B cell (primary cell): ENCODE measurements around the gene EBLN2. TPM values are rescaled to one million over a fixed set of nuclear protein-coding genes. Genes with fewer than 3 reads are reported as not detected.

Source experiments
- ATAC-seq: fragments of 200-7000 bp; cut with Tn5 transposase; one replicate; pipeline ENCODE4 v1.10.0; 2021; ENCODE audit warnings: low read depth, mild to moderate bottlenecking, moderate number of reproducible peaks, moderate library complexity
- CTCF ChIA-PET: fragments of 350-600 bp; sonication (Branson Sonifier 250); formaldehyde crosslinking; loops from one replicate; lab custom pipeline; 2021; ENCODE audit warnings: antibody characterized with exemption, inconsistent platforms; lab: Charles Lee
- POLR2A ChIA-PET: fragments of 350-600 bp; sonication (Branson Sonifier 250); formaldehyde crosslinking; loops from one replicate; lab custom pipeline; 2021; ENCODE audit warnings: antibody characterized with exemption; lab: Charles Lee
- DNase-seq: peaks from one replicate; pipeline ENCODE4 v3.0.0; 2013
- H2AFZ ChIP-seq: 2 replicates; pipeline ENCODE4 v1.6.1; 2012; ENCODE audit warnings: mild to moderate bottlenecking, low read depth, low read length; ENCODE audit not compliant: insufficient read depth, poor library complexity, severe bottlenecking
- H3K27ac ChIP-seq, 2 donors: 1 replicate in 1 of 2; 2 replicates in 1 of 2; pipeline ENCODE4 v1.5.1; 2012 to 2013; ENCODE audit warnings: low read length in 2 of 2, mild to moderate bottlenecking in 2 of 2, moderate library complexity in 1 of 2
- H3K27me3 ChIP-seq, 4 experiments: fragments of 200-600 bp in 1 of 4; sonication (generic) in 1 of 4; replicated peaks in 1 of 4; 1 replicate in 2 of 4; 2 replicates in 2 of 4; pipeline versions ENCODE4 v1.6.1 to v1.7.0; 2013 to 2016; ENCODE audit warnings: low read length in 3 of 4, mild to moderate bottlenecking in 2 of 4, mixed read lengths in 1 of 4, moderate library complexity in 1 of 4; ENCODE audit not compliant: insufficient read depth in 4 of 4, control insufficient read depth in 3 of 4; ENCODE audit errors: control extremely low read depth in 1 of 4
- H3K36me3 ChIP-seq, 2 experiments: replicated peaks in 1 of 2; 1 replicate in 1 of 2; 2 replicates in 1 of 2; pipeline versions ENCODE4 v1.6.1 to v1.7.1; 2013; ENCODE audit warnings: low read length in 1 of 2; ENCODE audit not compliant: insufficient read depth in 2 of 2, control insufficient read depth in 1 of 2; ENCODE audit errors: control extremely low read depth in 1 of 2, extremely low read depth in 1 of 2
- H3K4me1 ChIP-seq, 2 donors: fragments of 200-600 bp in 1 of 2; sonication (generic) in 1 of 2; 1 replicate in 1 of 2; 2 replicates in 1 of 2; pipeline versions ENCODE4 v1.5.1 to v1.6.1; 2013 to 2017; ENCODE audit warnings: low read length in 2 of 2; ENCODE audit not compliant: control insufficient read depth in 2 of 2, insufficient read depth in 2 of 2
- H3K4me2 ChIP-seq: replicated peaks from 2 replicates; pipeline ENCODE3; 2012; ENCODE audit warnings: mild to moderate bottlenecking, low read depth, low read length; ENCODE audit not compliant: poor library complexity, severe bottlenecking
- H3K4me3 ChIP-seq, 5 experiments: fragments of 200-600 bp in 1 of 5; sonication (generic) in 1 of 5; 1 replicate in 3 of 5; 2 replicates in 2 of 5; pipeline versions ENCODE4 v1.5.1 to v1.7.0; 2011 to 2016; ENCODE audit warnings: low read length in 4 of 5, mild to moderate bottlenecking in 4 of 5, low read depth in 2 of 5, control low read depth in 1 of 5, moderate library complexity in 1 of 5; ENCODE audit not compliant: insufficient read depth in 1 of 5; ENCODE audit errors: control extremely low read depth in 1 of 5, extremely low read depth in 1 of 5
- H3K79me2 ChIP-seq: fragments of 200-600 bp; sonication (generic); one replicate; pipeline ENCODE4 v1.6.0; 2016; ENCODE audit warnings: low read length; ENCODE audit not compliant: control insufficient read depth, insufficient read depth
- H3K9ac ChIP-seq: fragments of 200-600 bp; sonication (generic); 2 replicates; pipeline ENCODE4 v1.6.1; 2017; ENCODE audit warnings: mild to moderate bottlenecking, low read length, moderate library complexity
- H3K9me3 ChIP-seq, 3 donors: one replicate each; pipeline versions ENCODE4 v1.6.1 to v1.7.1; 2013; ENCODE audit warnings: low read length in 2 of 3; ENCODE audit not compliant: control insufficient read depth in 2 of 3, insufficient read depth in 1 of 3; ENCODE audit errors: control extremely low read depth in 1 of 3
- H4K20me1 ChIP-seq: 2 replicates; pipeline ENCODE4 v1.6.0; 2012; ENCODE audit warnings: mild to moderate bottlenecking, low read length; ENCODE audit not compliant: insufficient read depth, control insufficient read depth, poor library complexity, severe bottlenecking
- H3K27ac Mint-ChIP-seq: one replicate; pipeline ENCODE4 v1.8.0; 2021; ENCODE audit warnings: mixed read lengths
- H3K27me3 Mint-ChIP-seq: one replicate; pipeline ENCODE4 v1.8.0; 2021; ENCODE audit warnings: mixed read lengths
- H3K4me1 Mint-ChIP-seq: one replicate; pipeline ENCODE4 v1.8.0; 2021; ENCODE audit warnings: mixed read lengths
- H3K4me3 Mint-ChIP-seq: one replicate; pipeline ENCODE4 v1.8.0; 2021; ENCODE audit warnings: mixed read lengths
- H3K9me3 Mint-ChIP-seq: one replicate; pipeline ENCODE4 v1.8.0; 2022; ENCODE audit warnings: mixed read lengths; ENCODE audit not compliant: insufficient read depth
- EZH2 ChIP-seq: IDR thresholded peaks from 2 replicates; pipeline ENCODE4 v1.6.1; 2012; ENCODE audit warnings: borderline replicate concordance, low read depth, mild to moderate bottlenecking, moderate library complexity, low read length; ENCODE audit not compliant: insufficient read depth, poor library complexity, severe bottlenecking
- WGBS: methylation state at CpG from one replicate; pipeline ENCODE4 v1.1.5; 2013; ENCODE audit warnings: missing lambda C conversion rate; ENCODE audit not compliant: insufficient coverage; 5-methylcytosine and 5-hydroxymethylcytosine counted together
- intact Hi-C: fragments of 100-400 bp; cut with micrococcal nuclease; formaldehyde crosslinking; loops from one replicate; pipeline ENCODE4 v1.10.0; 2022
- polyA plus RNA-seq: library from polyadenylated mRNA; depleted of rRNA; stranded (reverse); fragments of >200 nt; gene quantifications from 2 replicates; pipeline ENCODE4 v1.2.3, GENCODE V29; 2012
- total RNA-seq, 2 donors: library from RNA; stranded (reverse); fragments of 120-200 nt in 1 of 2; gene quantifications; 1 replicate in 1 of 2; 2 replicates in 1 of 2; pipeline versions ENCODE4 v1.2.3 to v1.2.4, GENCODE V29; 2013 to 2022
- TF ChIP-seq, protein P1 (sequence below): fragments of 200-600 bp; IDR thresholded peaks from one replicate; pipeline ENCODE4 v1.8.0; 2022; ENCODE audit warnings: antibody characterized with exemption, mild to moderate bottlenecking

EBLN2 gene
- total and polyA plus RNA-seq, 2 donors (not counting 1 experiment from before 2014, with no cell fraction given), result 4.5 to 10.2 TPM

- Histone ChIP-seq H3K4me1 (peaks cover 5 to 6% of the 10 kb centered on the region in 2 donors), H3K79me2 (peaks cover 98% of the 10 kb centered on the region), H3K27ac (no peak overlapping the region), H3K27me3 (no peaks in the 10 kb centered on the region), H3K36me3 (peaks cover 0 to 9% of the 10 kb centered on the region in 2 experiments), H2AFZ (no peak overlapping the region), H3K9ac (no peak overlapping the region), H3K4me2 (no peak overlapping the region), H4K20me1 (peaks cover 84% of the 10 kb centered on the region), H3K4me3 (no peak overlapping the region), H3K9me3 (no peaks in the 10 kb centered on the region)
- ATAC-seq (no peak), DNase-seq (no peak)
- ChIA-PET POLR2A (no interaction called here), CTCF (no interaction called here)
- intact Hi-C loops, result no loop called here
- H3K27me3 Mint-ChIP-seq, result no peaks in the 10 kb centered on the region
- H3K27ac Mint-ChIP-seq, result no peak overlapping the region
- no peak overlapping the region for H3K4me3 Mint-ChIP-seq
- TF ChIP-seq EZH2, result no peak
- TF ChIP-seq, protein P1, sequence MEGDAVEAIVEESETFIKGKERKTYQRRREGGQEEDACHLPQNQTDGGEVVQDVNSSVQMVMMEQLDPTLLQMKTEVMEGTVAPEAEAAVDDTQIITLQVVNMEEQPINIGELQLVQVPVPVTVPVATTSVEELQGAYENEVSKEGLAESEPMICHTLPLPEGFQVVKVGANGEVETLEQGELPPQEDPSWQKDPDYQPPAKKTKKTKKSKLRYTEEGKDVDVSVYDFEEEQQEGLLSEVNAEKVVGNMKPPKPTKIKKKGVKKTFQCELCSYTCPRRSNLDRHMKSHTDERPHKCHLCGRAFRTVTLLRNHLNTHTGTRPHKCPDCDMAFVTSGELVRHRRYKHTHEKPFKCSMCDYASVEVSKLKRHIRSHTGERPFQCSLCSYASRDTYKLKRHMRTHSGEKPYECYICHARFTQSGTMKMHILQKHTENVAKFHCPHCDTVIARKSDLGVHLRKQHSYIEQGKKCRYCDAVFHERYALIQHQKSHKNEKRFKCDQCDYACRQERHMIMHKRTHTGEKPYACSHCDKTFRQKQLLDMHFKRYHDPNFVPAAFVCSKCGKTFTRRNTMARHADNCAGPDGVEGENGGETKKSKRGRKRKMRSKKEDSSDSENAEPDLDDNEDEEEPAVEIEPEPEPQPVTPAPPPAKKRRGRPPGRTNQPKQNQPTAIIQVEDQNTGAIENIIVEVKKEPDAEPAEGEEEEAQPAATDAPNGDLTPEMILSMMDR, result no peak
- WGBS, result no CpG with 5 or more reads among the region's 5 CpGs
- H3K4me1 Mint-ChIP-seq, result peaks cover 44% of the 10 kb centered on the region
- no peaks in the 10 kb centered on the region for H3K9me3 Mint-ChIP-seq
These were observed 42.5 kb upstream of the EBLN2 start for GRCh38 chr3:73018790-73019441.

- no CpG with 5 or more reads among the region's 4 CpGs for WGBS
- DNase-seq (no peak), ATAC-seq (no peak)
- H3K79me2 ChIP-seq, result peaks cover 98% of the 10 kb centered on the region
- H4K20me1 ChIP-seq, result peaks cover 80% of the 10 kb centered on the region
- H3K9me3 ChIP-seq, result no peaks in the 10 kb centered on the region
- no peaks in the 10 kb centered on the region for H3K27me3 Mint-ChIP-seq
- POLR2A ChIA-PET, result interaction anchor here (0.6 kb wide), 1 partner anchor 24 kb away, joined by 5 read pairs; no protein-coding TSS in a partner anchor
- H2AFZ ChIP-seq, result no peak overlapping the region
- CTCF ChIA-PET, result no interaction called here
- no peak overlapping the region for H3K27ac ChIP-seq
- no peaks in the 10 kb centered on the region for H3K27me3 ChIP-seq
- no peak overlapping the region for H3K4me3 ChIP-seq
- no peak overlapping the region for H3K27ac Mint-ChIP-seq
- intact Hi-C loops, result no loop called here
- no peak for TF ChIP-seq EZH2
- TF ChIP-seq, protein P1, result no peak
- H3K4me1 ChIP-seq, result peaks cover 5 to 12% of the 10 kb centered on the region in 2 donors
- no peaks in the 10 kb centered on the region for H3K9me3 Mint-ChIP-seq
- H3K4me2 ChIP-seq, result no peak overlapping the region
- no peak overlapping the region for H3K4me3 Mint-ChIP-seq
- peaks cover 57% of the 10 kb centered on the region for H3K4me1 Mint-ChIP-seq
- H3K36me3 ChIP-seq, result peaks cover 0 to 7% of the 10 kb centered on the region in 2 experiments
- H3K9ac ChIP-seq, result no peak overlapping the region
These were observed 40.1 kb upstream of the EBLN2 start for GRCh38 chr3:73021301-73021835.
